Measurements from ENCODE around the gene FYTTD1. TPM values are rescaled to one million over a fixed set of nuclear protein-coding genes. Genes with fewer than 3 reads are reported as not detected.

The FYTTD1 gene
- total RNA-seq, 1 experiment from 2014 or later: 23.7 TPM

- TF ChIP-seq, protein P1, sequence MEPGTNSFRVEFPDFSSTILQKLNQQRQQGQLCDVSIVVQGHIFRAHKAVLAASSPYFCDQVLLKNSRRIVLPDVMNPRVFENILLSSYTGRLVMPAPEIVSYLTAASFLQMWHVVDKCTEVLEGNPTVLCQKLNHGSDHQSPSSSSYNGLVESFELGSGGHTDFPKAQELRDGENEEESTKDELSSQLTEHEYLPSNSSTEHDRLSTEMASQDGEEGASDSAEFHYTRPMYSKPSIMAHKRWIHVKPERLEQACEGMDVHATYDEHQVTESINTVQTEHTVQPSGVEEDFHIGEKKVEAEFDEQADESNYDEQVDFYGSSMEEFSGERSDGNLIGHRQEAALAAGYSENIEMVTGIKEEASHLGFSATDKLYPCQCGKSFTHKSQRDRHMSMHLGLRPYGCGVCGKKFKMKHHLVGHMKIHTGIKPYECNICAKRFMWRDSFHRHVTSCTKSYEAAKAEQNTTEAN (CRISPR knock-in tag; IDR thresholded peaks at IDR 0.05): no peak
- no peak for TF ChIP-seq EMX1 (CRISPR knock-in tag; IDR thresholded peaks at IDR 0.05)
- TF ChIP-seq, protein P2, sequence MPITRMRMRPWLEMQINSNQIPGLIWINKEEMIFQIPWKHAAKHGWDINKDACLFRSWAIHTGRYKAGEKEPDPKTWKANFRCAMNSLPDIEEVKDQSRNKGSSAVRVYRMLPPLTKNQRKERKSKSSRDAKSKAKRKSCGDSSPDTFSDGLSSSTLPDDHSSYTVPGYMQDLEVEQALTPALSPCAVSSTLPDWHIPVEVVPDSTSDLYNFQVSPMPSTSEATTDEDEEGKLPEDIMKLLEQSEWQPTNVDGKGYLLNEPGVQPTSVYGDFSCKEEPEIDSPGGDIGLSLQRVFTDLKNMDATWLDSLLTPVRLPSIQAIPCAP (CRISPR knock-in tag; IDR thresholded peaks at IDR 0.05): no peak
- TF ChIP-seq, protein P3, sequence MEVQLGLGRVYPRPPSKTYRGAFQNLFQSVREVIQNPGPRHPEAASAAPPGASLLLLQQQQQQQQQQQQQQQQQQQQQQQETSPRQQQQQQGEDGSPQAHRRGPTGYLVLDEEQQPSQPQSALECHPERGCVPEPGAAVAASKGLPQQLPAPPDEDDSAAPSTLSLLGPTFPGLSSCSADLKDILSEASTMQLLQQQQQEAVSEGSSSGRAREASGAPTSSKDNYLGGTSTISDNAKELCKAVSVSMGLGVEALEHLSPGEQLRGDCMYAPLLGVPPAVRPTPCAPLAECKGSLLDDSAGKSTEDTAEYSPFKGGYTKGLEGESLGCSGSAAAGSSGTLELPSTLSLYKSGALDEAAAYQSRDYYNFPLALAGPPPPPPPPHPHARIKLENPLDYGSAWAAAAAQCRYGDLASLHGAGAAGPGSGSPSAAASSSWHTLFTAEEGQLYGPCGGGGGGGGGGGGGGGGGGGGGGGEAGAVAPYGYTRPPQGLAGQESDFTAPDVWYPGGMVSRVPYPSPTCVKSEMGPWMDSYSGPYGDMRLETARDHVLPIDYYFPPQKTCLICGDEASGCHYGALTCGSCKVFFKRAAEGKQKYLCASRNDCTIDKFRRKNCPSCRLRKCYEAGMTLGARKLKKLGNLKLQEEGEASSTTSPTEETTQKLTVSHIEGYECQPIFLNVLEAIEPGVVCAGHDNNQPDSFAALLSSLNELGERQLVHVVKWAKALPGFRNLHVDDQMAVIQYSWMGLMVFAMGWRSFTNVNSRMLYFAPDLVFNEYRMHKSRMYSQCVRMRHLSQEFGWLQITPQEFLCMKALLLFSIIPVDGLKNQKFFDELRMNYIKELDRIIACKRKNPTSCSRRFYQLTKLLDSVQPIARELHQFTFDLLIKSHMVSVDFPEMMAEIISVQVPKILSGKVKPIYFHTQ (CRISPR knock-in tag; IDR thresholded peaks at IDR 0.05): no peak
- TF ChIP-seq TEAD1 (CRISPR knock-in tag; IDR thresholded peaks at IDR 0.05): no peak
- no peak for TF ChIP-seq RELA (CRISPR knock-in tag; IDR thresholded peaks at IDR 0.05; ENCODE audit: borderline replicate concordance)
- TF ChIP-seq, protein P4, sequence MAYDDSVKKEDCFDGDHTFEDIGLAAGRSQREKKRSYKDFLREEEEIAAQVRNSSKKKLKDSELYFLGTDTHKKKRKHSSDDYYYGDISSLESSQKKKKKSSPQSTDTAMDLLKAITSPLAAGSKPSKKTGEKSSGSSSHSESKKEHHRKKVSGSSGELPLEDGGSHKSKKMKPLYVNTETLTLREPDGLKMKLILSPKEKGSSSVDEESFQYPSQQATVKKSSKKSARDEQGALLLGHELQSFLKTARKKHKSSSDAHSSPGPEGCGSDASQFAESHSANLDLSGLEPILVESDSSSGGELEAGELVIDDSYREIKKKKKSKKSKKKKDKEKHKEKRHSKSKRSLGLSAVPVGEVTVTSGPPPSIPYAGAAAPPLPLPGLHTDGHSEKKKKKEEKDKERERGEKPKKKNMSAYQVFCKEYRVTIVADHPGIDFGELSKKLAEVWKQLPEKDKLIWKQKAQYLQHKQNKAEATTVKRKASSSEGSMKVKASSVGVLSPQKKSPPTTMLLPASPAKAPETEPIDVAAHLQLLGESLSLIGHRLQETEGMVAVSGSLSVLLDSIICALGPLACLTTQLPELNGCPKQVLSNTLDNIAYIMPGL (CRISPR knock-in tag; IDR thresholded peaks at IDR 0.05): no peak
- TF ChIP-seq ZNF219 (CRISPR knock-in tag; IDR thresholded peaks at IDR 0.05; ENCODE audit: borderline replicate concordance): no peak
- TF ChIP-seq, protein P5, sequence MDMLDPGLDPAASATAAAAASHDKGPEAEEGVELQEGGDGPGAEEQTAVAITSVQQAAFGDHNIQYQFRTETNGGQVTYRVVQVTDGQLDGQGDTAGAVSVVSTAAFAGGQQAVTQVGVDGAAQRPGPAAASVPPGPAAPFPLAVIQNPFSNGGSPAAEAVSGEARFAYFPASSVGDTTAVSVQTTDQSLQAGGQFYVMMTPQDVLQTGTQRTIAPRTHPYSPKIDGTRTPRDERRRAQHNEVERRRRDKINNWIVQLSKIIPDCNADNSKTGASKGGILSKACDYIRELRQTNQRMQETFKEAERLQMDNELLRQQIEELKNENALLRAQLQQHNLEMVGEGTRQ (CRISPR knock-in tag; IDR thresholded peaks at IDR 0.05): no peak
- TF ChIP-seq, protein P6, sequence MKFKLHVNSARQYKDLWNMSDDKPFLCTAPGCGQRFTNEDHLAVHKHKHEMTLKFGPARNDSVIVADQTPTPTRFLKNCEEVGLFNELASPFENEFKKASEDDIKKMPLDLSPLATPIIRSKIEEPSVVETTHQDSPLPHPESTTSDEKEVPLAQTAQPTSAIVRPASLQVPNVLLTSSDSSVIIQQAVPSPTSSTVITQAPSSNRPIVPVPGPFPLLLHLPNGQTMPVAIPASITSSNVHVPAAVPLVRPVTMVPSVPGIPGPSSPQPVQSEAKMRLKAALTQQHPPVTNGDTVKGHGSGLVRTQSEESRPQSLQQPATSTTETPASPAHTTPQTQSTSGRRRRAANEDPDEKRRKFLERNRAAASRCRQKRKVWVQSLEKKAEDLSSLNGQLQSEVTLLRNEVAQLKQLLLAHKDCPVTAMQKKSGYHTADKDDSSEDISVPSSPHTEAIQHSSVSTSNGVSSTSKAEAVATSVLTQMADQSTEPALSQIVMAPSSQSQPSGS (CRISPR knock-in tag; IDR thresholded peaks at IDR 0.05; ENCODE audit: borderline replicate concordance, low read depth): no peak
- TF ChIP-seq ELF4 (CRISPR knock-in tag; IDR thresholded peaks at IDR 0.05; ENCODE audit: low read depth): no peak
These were observed 85.8 kb downstream of the FYTTD1 start (continued) for GRCh38 chr3:197835509-197835908.

- no peaks in the 10 kb centered on the region for H3K27me3 Mint-ChIP-seq (ENCODE audit: low read depth)
- peaks cover 53% of the 10 kb centered on the region for H3K36me3 Mint-ChIP-seq
- CTCF ChIA-PET: no interaction called here
- POLR2A ChIA-PET: no interaction called here
- no peak overlapping the region for H3K4me3 Mint-ChIP-seq
- no peaks in the 10 kb centered on the region for H3K4me1 Mint-ChIP-seq
- no peaks in the 10 kb centered on the region for H3K9me3 Mint-ChIP-seq
- DNase-seq (ENCODE audit: low spot score): no peak
- no peak overlapping the region for H3K27ac Mint-ChIP-seq
- no peak for ATAC-seq
- TF ChIP-seq ZNF219 (CRISPR knock-in tag; IDR thresholded peaks at IDR 0.05; ENCODE audit: borderline replicate concordance) (no peak), NFYB (CRISPR knock-in tag; conservative IDR thresholded peaks at IDR 0.05; ENCODE audit: low read depth) (no peak), FOXP4 (CRISPR knock-in tag; IDR thresholded peaks at IDR 0.05) (no peak), GABPB1 (CRISPR knock-in tag; IDR thresholded peaks at IDR 0.05) (no peak), ZNF121 (CRISPR knock-in tag; IDR thresholded peaks at IDR 0.05) (no peak), FOXP1 (CRISPR knock-in tag; IDR thresholded peaks at IDR 0.05; ENCODE audit: borderline replicate concordance) (no peak), NFE2L1 (CRISPR knock-in tag; IDR thresholded peaks at IDR 0.05) (no peak)
- TF ChIP-seq, protein P3 (CRISPR knock-in tag; IDR thresholded peaks at IDR 0.05): no peak
- TF ChIP-seq, protein P7, sequence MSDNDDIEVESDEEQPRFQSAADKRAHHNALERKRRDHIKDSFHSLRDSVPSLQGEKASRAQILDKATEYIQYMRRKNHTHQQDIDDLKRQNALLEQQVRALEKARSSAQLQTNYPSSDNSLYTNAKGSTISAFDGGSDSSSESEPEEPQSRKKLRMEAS (CRISPR knock-in tag; IDR thresholded peaks at IDR 0.05): no peak
- TF ChIP-seq, protein P6 (CRISPR knock-in tag; IDR thresholded peaks at IDR 0.05; ENCODE audit: borderline replicate concordance, low read depth): no peak
These were observed 86.6 kb downstream of the FYTTD1 start for GRCh38 chr3:197836244-197836643.
